GM19463 (cell line): ENCODE data around the gene CNN3.

ENCODE experiments used
- ATAC-seq: cut with Tn5 transposase; IDR thresholded peaks from one replicate; pipeline ENCODE4 v1.9.1; 2021; ENCODE audit warnings: mild to moderate bottlenecking, moderate library complexity; ENCODE audit not compliant: unreplicated experiment

The CNN3 gene

GRCh38 chr1:94925561-94926125 is 1.3 kb downstream of the CNN3 start:
- ATAC-seq = peak; percentile 10

DNA sequence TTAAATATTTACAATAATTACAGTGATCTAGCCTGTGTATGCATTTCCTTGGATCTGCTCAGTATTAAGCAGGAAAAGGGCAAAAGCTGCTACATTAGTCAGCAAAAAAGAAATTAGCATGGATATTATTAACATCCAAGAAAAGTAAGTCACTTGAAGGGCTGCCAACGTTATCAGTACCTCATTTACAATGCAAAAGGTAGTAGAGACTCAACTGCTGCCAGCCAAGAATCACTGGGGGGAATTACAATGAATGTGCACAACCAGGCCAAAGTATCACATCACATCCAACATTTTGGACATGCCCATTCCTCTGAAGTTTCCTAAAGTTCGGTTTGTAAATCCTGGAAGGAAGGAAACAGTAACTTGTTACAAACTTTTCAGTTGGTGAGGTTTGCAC is 1.9 kb downstream of the CNN3 start:
- no peak for ATAC-seq

DNA sequence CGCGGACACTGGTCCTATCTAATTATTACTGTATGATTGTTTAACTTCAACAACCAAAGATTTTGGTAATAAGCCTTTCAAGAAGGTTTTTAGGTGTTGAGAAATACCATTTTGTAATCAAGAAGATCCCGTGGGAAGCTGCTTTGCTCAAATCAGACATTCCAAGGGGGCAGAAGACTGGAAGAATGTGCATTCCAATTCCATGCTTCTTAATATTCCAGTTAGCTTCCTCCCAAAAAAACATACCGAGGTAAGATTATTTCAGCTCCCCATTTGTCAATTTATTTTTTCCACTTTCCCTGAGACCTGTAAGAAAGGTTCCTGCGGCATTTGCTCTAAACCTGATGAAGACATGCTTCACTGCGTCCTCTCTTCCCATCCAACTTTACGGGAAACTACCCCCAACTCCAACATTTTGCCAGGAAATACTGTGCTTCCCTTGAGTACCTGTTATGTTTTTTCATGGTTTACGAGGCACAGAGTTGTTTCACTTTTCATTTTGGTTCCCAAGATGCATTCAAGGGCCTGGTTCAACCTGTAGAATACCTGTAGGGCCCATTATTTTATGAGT is 4.1 kb downstream of the CNN3 start:
- no peak for ATAC-seq

GRCh38 chr1:94921977-94922376 is 4.9 kb downstream of the CNN3 start:
- ATAC-seq = no peak

GRCh38 chr1:94920061-94920460 is 6.8 kb downstream of the CNN3 start:
- no peak for ATAC-seq

DNA sequence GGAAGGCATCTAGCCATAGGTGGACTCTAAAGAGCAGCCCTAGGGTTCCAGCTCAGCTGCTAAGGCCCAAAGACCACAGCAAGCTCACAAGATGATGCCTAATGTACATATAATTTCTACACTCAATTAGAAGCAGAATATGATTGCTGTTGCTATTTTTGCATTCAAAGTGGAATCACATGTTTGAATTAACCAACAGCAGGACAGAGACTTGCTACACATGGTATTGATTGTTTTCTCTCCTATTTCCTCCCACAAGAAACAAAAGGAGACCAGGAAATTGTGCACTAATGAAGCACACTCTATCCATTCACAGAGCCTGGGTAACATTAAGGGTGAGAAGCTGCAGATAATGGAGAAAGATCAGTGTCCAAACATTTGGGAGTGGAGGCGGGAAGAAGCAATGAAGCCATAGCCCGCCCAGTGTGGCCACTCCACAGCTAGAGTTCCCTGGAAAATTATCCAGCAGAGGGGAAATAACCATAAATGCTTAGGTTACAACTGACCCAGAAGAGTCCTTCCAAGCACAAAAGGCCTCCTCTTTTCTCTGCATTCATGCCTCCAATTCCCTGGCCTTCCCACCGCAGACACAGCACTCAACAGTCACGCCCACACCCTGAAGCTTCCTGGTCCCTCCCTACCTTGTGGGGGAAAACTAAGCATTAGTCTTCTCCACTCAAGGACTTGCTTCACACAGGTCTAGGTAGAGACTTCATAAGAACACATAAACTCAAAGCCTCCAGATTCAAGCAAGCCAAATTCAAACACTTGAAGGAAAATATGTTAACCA is 7.5 kb downstream of the CNN3 start:
- ATAC-seq = no peak

GRCh38 chr1:94917251-94917650 is 9.7 kb downstream of the CNN3 start:
- no peak for ATAC-seq

- ATAC-seq = no peak
Observed at GRCh38 chr1:94912263-94913184, 14.4 kb downstream of the CNN3 start.

- ATAC-seq = no peak
Observed at GRCh38 chr1:94909486-94909885, 17.4 kb downstream of the CNN3 start.

GRCh38 chr1:94908965-94909364 is 17.9 kb downstream of the CNN3 start:
- no peak for ATAC-seq

DNA sequence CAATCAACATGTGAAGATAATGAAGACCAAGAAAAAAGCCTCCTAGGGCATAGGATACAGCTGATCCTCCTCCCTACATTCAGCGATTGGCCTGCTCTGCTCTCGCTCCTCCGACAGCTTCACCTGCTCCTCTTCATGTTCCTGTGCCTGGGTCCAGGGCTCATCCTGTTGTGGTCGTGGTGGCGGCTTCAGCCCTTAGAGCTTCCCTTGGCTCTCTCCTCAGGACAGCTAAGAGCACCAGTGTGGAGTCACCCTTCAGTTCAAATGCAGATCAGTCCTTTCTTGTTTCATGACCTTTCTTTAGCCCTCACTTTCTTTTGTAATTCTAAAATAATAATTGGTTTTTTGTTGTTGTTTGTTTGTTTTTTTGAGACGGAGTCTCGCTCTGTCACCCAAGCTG is 18.7 kb downstream of the CNN3 start:
- no peak for ATAC-seq

DNA sequence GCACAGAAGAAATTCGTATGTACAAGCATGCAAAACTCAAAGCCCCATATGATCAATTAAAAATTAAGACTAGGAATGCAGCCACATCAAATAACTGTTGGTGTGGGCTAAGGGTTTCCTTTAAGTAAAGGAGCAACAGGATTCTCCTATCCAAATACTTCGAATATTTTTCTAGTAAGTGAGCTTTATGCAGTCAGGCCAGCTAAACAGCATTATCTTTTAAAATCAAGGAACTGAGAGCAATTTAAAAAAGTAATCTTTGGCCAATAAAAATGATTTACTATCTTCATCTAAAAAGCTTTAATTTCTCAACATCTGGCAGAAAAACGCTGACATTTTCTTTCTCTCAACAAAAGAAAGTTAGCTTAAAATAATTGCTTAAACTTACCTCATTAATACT is 19.8 kb downstream of the CNN3 start:
- ATAC-seq = no peak

- no peak for ATAC-seq
Observed at GRCh38 chr1:94906382-94906781, 20.5 kb downstream of the CNN3 start.

GRCh38 chr1:94905207-94905606 is 21.7 kb downstream of the CNN3 start:
- no peak for ATAC-seq

GRCh38 chr1:94903280-94904009 is 23.5 kb downstream of the CNN3 start:
- no peak for ATAC-seq

GRCh38 chr1:94901841-94902240 is 25.1 kb downstream of the CNN3 start:
- no peak for ATAC-seq

DNA sequence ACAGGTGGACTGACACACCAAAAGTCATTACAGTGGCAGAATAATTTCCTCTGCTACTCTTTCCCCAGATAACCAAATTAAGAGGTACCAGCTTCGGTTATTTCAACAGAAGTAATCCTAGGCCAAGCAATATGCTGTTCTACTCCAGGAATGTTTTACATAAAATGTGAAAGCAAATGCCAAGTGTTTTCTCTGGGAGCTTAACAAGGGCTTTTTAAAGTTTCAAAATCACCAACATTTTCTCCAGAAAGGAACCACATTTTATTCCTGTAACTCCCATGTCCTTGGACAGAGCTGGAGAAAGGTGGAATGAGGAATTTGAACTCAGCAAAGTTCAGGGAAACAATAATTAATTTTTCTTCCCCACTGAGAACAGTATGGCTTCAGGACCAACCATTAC is 27.2 kb downstream of the CNN3 start:
- ATAC-seq = no peak

DNA sequence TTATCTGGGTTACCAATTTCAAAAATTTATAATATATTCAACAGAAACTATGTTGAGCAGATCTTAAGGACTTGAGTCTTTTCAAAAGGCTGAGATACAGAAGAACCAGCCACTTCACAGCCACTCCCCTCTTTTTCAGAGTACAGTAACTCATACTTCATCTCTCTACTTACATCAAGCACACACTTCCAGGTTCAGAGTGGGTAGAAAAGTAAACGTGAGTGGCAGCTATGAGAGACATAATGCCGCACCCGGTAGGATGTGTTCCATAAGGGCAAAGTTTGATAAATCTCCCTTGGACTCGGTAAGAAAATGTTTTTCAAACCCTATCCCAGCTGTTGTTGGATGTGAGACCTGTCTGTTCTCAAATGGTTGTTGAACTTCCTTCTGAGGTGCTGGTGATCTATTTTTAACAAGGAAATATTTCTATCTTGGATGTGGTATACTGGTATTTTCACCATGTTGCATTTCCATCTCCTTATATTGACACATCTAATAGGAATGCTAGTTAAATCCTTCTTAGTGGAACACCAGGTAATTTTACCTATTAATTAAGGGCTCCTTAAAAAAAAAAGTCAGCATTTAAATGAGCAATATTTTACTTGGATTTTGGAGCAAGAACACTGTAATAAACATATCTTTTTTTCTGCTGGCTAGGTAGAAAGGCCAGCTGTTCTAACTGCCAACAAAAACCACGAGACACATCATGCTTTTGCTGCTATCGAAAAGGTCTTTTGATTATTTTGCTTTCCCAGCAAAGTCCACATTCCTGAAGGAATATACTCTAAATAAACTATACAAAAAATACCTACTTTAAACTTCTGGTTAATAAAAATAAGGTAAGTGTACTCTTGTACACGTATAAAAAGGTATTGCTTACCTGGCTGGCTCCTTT is 28.2 kb downstream of the CNN3 start:
- no peak for ATAC-seq

DNA sequence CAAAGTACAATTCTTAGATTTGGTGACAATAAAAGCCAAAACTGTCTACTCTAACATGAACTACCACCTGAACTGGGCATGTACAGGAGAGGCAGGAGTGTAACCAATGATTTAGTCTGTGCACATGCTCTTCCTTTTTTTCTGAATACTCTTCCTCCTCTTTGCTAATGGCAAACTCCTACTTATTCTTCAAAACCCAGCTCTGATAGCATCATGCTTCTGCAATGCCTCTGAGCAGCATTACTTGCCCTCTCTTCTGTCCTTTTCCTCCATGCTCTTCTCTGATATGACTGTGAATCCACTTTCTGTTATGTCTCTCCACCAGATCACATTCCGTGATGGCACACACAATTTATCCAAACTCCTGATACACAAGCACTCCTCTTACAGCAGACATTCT is 31.4 kb downstream of the CNN3 start:
- no peak for ATAC-seq

GRCh38 chr1:94894630-94895029 is 32.3 kb downstream of the CNN3 start:
- no peak for ATAC-seq
